Hypothalamus (tissue), 51 donors: Measurements from ENCODE around the gene MAML2.

Source experiments
- DNase-seq, 51 donors: peaks; one replicate each; lab custom pipeline; 2025; lab: John Stamatoyannopoulos, UW

The MAML2 gene

GRCh38 chr11:95944623-95945022 lies 398.4 kb downstream of the MAML2 start:
- DNase-seq = no peak

DNA sequence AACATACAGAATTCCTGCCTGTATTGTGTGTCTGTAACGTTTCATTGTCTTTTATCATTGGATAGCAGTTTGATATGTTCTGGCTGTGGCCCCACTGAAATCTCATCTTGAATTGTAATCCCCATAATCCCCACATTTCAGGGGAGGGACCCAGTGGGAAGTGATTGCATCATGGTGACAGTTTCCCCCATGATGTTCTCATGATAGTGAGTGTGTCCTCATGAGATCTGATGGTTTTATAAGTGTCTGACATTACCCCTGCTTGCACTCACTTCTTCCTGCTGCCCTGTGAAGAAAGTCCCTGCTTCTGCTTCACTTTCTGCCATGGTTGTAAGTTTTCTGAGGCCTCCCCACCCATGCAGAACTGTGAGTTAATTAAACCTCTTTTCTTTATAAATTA lies 399.4 kb downstream of the MAML2 start:
- DNase-seq = no peak

DNA sequence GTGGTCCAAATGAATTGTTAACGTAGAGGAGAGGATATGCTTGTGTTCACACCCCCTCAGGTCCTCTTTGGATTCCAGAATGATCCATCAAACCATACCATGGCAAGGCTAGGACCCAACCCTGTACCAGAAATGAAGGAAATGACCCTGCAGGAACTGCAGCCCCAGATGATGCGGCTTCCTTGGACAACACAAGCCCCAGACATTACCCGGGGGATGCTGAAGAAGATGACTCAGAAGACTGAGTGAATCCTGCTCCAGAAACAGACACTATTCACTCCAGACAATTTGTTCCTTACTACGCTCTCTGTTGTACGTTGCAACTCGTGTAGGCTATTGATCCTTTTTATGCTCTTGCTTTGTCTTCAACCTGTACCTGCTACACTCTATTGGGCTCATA lies 403.9 kb downstream of the MAML2 start:
- DNase-seq = no peak

- no peak for DNase-seq
These were observed 405.6 kb downstream of the MAML2 start for GRCh38 chr11:95937358-95937757.

DNA sequence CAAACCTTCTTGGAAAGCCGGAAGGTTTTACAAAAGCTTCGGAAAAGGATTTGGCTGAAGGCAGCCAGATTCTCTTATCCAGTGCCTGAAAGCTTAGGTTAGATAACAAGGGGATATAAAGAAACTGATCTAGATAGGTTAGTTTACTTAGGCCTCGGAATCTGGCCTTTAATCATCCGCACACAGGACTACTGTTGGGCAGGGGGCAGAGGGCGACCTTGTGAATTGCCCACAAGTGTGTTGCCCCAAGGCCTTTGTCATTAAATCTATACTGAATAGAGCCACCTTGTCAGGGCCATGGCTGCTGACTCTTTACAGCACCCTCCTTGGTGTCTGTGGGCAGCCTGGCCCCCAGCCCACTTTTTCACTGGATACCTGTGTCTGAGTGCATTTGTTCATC lies 409.4 kb downstream of the MAML2 start:
- DNase-seq = no peak

DNA sequence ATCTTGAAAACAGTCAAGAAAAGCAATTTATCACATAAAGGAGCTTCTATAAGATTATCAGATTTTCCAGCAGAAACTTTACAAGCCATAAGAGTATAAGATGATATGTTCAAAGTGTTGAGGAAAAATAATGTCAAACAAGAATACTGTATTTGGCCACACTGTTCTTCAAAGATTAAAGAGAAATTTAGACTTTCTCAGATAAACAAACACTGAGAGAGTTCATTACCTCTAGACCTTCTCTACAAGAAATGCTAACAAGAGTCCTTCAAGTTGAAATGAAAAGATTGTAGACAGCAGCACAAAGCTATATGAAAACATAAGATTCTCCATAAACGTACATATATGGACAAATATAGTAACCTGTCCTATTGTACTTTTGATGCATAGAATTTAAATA lies 411.1 kb downstream of the MAML2 start:
- DNase-seq = no peak

DNA sequence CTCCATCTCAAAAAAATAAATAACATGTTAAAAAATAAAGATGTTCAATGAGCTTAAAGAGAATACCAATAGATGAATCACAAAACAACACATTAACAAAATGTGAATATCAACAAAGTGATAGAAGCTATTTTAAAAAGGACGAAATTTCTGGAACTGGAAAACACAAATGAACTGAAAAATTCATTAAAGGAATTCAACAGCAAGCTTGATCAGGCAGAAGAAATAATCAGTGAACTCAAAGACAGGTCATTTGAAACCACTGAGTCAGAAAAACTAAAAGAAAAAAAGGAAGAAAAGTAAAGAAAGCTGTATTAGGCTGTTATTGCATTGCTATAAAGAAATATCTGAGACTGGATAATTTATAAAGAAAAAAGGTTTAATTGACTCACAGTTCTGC lies 412.0 kb downstream of the MAML2 start:
- DNase-seq = no peak

GRCh38 chr11:95926726-95927125 lies 416.3 kb downstream of the MAML2 start:
- DNase-seq = no peak
